Gastrocnemius medialis (tissue), 4 donors: ENCODE data around the gene OR56A5.

ENCODE experiments used
- POLR2A ChIP-seq, 2 donors: fragments of 450-650 bp; IDR thresholded peaks; one replicate each; pipeline ENCODE4 v1.6.1; 2017; ENCODE audit warnings: antibody characterized with exemption in 2 of 2, mild to moderate bottlenecking in 2 of 2, moderate library complexity in 2 of 2
- TF ChIP-seq, protein P1 (sequence below), 5 experiments: fragments of 450-650 bp in 3 of 5; fragments of 200-600 bp in 2 of 5; sonication (generic) in 2 of 5; IDR thresholded peaks in 4 of 5; conservative IDR thresholded peaks in 1 of 5; 1 replicate in 4 of 5; 2 replicates in 1 of 5; pipeline ENCODE4 v1.5.1; 2016 to 2019; ENCODE audit warnings: antibody characterized with exemption in 5 of 5, mild to moderate bottlenecking in 3 of 5, moderate library complexity in 3 of 5

DNA sequence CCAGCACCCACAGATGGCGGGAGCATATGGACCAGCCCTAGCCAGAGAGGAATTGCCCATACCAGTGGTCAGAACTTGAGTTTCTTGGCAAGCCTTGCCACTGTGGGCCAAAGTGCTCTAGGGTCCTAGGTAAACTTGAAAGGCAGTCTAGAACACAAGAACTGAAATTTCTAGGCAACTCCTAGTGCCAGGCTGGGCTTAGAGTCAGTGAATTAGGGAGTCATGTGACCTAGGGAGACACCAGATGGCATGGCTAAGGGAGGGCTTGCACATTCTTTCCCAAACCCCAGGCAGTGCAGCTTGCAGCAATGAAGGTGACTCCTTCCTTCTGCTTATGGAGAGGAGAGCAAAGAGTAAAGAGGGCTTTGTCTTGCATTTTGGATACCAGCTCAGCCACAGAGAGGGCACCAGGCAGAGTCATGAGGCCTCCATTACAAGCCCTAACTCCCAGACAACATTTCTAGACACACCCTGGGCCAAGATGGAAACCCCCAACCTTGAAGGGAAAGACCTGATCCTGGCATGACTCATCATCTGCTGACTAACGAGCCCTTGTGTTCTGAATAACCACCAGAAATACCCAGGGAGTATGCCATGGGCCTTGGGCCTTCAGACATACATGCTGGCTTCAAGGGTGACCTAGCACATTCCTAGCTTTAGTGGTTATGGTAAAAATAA lies 45.4 kb downstream of the OR56A5 start:
- TF ChIP-seq, protein P1, sequence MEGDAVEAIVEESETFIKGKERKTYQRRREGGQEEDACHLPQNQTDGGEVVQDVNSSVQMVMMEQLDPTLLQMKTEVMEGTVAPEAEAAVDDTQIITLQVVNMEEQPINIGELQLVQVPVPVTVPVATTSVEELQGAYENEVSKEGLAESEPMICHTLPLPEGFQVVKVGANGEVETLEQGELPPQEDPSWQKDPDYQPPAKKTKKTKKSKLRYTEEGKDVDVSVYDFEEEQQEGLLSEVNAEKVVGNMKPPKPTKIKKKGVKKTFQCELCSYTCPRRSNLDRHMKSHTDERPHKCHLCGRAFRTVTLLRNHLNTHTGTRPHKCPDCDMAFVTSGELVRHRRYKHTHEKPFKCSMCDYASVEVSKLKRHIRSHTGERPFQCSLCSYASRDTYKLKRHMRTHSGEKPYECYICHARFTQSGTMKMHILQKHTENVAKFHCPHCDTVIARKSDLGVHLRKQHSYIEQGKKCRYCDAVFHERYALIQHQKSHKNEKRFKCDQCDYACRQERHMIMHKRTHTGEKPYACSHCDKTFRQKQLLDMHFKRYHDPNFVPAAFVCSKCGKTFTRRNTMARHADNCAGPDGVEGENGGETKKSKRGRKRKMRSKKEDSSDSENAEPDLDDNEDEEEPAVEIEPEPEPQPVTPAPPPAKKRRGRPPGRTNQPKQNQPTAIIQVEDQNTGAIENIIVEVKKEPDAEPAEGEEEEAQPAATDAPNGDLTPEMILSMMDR (IDR thresholded peaks at IDR 0.05 in 4 of 5, conservative IDR thresholded peaks at IDR 0.05 in 1 of 5) = no peak
- no peak for TF ChIP-seq POLR2A (IDR thresholded peaks at IDR 0.05)
